H1 (cell line): Measurements from ENCODE around the gene RNF157.

Source experiments
- CHD1 ChIP-seq: IDR thresholded peaks from 2 replicates; pipeline ENCODE4 v1.6.1; 2012; ENCODE audit warnings: low read depth, low read length, improper control_type of control experiment
- CREB1 ChIP-seq: IDR thresholded peaks from 2 replicates; pipeline ENCODE4 v1.6.1; 2012; ENCODE audit warnings: inconsistent platforms
- CTCF ChIP-seq, 3 experiments: IDR thresholded peaks; 1 replicate in 2 of 3; 2 replicates in 1 of 3; pipeline versions ENCODE4 v1.5.1 to v1.6.1; 2011; ENCODE audit warnings: low read length in 3 of 3, mild to moderate bottlenecking in 3 of 3, inconsistent platforms in 2 of 3, low read depth in 1 of 3, moderate library complexity in 1 of 3; ENCODE audit not compliant: insufficient read depth in 1 of 3; ENCODE audit errors: control extremely low read depth in 1 of 3
- JUN ChIP-seq: IDR thresholded peaks from 2 replicates; pipeline ENCODE4 v1.6.1; 2011; ENCODE audit warnings: low read depth, mild to moderate bottlenecking, improper control_type of control experiment, low read length
- MAX ChIP-seq: IDR thresholded peaks from 2 replicates; pipeline ENCODE4 v1.6.1; 2012; ENCODE audit warnings: inconsistent platforms
- POLR2A ChIP-seq, 2 experiments: IDR thresholded peaks; 1 replicate in 1 of 2; 2 replicates in 1 of 2; pipeline ENCODE4 v1.6.1; 2011; ENCODE audit warnings: low read depth in 2 of 2, low read length in 2 of 2, mild to moderate bottlenecking in 2 of 2; ENCODE audit errors: control extremely low read depth in 1 of 2
- POLR2AphosphoS5 ChIP-seq: IDR thresholded peaks from 2 replicates; pipeline ENCODE4 v1.6.1; 2011; ENCODE audit warnings: low read depth, low read length

- TF ChIP-seq CTCF (IDR thresholded peaks at IDR 0.05; ENCODE audit: control extremely low read depth in 1 of 3, insufficient read depth in 1 of 3, low read depth in 1 of 3, low read length in 3 of 3) (peak in 2 of 3 experiments; percentile 2 to 3; a peak in 1 of 4 replicates), POLR2A (IDR thresholded peaks at IDR 0.05; ENCODE audit: control extremely low read depth in 1 of 2, low read depth in 2 of 2, low read length in 2 of 2) (no peak), CREB1 (no peak), JUN (no peak), MAX (no peak), CHD1 (no peak), POLR2AphosphoS5 (no peak)
Observed at GRCh38 chr17:76132574-76133338, 107.5 kb downstream of the RNF157 start.
